NCI-H2107 treated with DMSO at 0.1 percent for 48 hours (cell line): ENCODE results near the gene RBM5.

Source experiments
- DNase-seq: peaks from one replicate; lab custom pipeline; 2025; ENCODE audit not compliant: unreplicated experiment; lab: John Stamatoyannopoulos, UW

RBM5 gene

DNA sequence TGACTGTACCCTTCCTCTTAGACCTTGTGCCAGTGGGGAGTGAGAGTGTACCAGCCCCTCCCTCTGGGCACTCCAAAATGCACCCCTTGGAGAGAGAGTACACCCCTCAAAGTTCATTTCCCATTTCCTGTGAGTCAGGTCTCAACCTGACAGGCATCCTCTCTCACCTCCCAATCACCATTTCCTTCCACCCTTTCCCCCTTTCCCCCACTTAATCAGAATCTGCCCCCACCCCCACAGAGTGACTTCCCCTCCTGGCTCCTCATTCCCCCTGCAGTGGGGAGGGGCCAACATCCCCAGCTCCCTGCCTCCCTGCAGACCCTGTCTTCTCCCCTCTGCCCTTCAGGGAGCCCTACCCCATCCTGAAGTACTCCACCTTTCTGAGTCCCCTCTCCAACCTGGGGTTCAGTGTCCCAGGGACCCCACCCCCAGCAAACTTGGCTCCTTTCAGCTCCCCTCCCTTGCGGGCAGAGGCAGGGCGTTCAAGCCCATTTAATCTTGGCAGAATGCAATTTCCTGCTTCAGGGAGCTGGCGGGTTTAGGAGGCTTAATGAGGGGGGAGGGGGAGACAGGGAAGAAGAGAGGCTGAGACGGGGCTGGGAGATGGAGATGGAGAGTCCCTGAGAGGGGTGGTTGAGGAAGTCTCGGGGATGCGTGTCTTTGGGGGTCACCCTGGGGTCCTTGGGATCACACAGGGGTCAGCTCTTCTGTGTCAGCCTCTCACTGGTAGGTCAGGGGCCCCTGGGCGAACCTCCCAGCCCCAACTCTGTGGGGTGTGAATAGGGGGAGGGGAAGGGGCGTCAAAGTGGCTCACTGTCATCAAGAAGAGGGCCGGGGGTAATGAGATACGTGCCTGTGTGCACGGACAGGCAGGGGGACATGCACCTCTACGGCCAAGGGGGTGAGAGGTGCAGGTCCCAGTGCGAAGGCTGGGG is 49.8 kb downstream of the RBM5 start:
- no peak for DNase-seq

DNA sequence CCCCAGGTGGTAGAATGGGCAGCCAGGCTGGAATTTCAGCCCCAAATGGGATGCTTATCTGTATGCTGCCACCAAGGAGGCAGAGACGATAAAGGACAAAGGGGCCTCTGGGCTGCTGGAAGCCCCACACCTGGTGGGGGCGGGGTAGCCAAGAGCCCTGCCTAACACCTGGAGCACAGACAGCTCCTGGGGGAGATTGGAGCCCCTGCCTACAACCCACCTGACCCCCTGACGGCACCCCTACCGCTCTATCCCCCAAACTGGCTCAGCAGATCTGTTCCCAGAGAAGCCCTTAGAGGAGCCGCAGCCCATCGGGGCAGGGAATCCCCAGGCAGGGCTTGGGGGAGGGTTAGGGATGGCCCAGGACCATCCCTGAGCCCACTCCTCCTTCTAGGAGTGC is 50.6 kb downstream of the RBM5 start:
- DNase-seq = no peak

DNA sequence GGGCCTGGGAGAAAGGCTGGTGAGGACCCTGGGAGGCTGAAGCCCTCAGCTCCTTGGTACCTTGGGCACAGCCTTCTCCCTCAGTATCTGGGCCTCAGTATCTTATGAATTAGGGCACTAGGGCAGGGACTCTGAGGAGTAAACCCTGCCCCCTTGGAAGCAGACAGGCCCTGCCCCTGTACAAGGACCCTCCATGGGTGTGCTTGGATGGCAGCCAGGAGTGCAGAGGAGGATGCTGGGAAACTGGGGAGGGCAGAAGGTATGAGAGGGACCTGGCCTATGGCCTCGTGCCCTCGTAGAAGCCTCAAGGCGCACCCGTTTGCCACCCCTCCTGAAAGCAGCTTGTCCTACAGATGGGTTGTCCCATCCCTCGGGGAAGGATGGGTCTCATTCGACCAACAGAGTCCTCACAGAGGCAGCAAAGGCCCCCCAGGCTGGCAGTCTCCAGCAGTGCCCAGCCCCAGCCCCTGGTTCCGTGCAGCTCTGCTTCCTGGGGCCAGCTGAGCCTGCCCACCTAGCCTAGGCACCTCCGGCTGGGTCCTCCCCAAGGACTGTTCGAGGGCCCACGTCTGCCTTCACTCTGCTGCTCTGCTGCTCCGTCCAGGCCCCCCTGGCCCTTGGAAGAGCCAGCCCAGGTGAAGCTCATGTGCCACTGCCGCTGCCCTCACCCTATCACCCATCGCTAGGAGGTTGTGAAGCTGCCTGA is 51.2 kb downstream of the RBM5 start:
- no peak for DNase-seq

DNA sequence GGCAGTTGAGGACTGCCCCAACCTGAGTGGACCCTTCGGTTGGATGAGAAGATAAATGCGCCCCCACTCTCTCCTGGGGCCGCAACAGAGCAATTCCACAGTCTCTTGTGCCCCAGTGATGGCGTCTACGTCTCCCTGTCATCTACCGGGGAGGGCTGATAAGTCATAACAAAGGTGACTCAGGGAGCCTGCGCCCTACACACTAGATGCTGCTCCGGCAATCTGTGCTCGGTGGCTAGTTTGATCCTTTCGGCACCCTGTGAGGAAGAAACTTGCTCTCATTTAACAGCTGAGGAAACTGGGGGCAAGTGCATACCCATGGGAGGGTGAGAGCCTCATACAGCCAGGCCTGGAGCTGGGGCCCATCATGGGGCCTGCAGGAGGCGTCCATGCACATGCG is 52.3 kb downstream of the RBM5 start:
- DNase-seq = no peak

DNA sequence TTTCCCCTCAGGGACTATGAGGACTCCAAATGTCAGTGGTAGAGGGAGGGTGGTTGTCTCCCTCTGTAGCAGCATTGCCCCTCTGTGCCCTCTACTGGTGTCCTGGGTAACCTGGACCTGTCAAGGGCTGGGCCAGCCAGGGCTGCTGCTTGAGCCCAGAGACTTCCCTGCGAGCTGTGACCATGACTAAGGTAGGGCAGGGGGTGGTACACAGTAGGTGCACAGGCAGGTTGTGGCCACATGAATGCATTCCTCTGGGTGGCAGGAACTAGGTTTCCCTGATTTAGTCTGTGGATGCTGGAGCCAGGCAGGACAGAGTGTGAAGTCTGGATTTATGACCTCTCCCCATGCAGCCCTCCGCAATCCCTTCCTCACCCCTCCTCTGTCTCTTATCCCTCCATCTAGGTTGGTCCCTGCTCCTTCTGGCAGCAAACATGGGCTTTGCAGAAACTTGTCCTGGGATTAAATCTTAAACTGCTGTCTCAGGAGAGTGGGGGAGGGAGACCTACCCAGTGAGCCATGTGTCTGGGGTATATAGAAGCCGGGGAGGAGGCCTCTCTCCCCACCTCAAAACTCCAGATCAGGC is 57.7 kb downstream of the RBM5 start:
- DNase-seq = no peak

DNA sequence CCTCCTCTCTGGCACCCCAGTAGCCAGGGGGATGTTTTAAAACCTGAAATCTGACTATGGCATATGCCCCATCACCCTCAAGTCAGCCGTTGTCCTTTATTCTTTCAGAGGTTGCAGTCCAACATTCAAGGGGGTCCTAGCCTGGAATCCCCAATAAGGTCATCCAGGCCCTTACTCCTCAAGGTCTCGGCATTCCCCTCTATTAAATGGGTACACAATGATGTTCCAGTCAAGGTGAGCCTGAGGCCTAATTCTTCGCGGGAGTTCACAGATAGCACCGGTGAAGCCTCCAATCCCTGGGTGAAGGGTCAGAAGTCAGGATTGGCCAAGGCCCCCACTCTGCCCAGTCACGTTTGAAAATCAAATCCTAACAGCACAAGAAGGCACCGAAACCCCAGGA is 58.3 kb downstream of the RBM5 start:
- DNase-seq = no peak

DNA sequence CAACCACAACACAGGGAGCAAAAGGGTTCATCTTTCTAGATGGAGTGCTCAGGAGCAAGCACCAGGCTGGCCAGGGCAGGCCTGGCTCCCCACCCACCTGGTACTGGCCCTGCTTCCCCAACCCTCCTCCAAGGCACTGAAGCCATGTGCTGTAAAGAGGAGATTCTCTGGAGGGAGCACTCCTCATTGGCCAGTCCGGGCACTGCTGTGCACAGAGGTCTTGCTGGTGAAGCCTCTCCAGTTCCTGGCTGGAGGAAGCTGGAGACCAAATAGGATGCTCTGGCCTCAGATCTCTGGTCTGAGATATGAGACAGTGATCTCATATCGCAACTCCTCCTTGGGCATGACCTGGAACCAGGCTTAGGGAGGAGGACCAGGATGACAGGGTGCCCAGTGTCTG is 58.7 kb downstream of the RBM5 start:
- no peak for DNase-seq

DNA sequence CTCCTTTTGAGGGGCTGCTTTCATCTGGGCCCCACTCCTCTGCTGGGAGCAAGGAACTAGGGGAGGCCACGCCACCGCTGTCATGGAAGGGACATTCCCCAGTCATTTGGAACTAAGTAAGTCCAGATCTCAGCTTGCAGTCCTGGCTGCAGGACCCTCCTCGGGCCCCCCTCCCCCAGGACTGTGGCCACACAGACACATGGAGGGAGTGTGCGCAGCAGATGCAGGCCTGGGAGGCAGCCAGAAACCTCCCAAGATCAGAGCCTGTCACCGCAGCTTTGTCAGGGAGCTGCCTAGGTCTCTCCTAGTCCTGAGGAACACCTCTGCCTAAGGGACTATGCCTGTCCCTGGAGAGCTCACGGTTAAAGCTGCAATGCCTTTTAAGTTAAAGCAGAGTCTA is 59.1 kb downstream of the RBM5 start:
- DNase-seq = no peak

DNA sequence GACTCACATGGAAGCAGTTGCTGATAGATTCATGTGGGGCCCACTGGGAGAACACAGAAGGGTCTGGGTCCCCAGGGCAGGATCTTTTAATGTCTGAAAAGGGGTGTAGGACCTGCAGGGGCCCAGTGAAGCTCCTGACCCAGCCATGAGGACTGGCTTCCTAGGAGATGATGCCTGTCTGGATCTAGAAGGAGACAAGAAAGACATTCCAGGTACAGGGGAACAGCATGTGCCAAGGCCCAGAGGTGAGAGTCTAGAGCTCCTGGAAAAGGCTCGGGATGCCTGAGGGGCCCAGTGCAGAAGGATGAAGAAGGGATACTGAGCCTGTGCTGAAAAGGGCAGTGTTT is 61.7 kb downstream of the RBM5 start:
- DNase-seq = no peak

DNA sequence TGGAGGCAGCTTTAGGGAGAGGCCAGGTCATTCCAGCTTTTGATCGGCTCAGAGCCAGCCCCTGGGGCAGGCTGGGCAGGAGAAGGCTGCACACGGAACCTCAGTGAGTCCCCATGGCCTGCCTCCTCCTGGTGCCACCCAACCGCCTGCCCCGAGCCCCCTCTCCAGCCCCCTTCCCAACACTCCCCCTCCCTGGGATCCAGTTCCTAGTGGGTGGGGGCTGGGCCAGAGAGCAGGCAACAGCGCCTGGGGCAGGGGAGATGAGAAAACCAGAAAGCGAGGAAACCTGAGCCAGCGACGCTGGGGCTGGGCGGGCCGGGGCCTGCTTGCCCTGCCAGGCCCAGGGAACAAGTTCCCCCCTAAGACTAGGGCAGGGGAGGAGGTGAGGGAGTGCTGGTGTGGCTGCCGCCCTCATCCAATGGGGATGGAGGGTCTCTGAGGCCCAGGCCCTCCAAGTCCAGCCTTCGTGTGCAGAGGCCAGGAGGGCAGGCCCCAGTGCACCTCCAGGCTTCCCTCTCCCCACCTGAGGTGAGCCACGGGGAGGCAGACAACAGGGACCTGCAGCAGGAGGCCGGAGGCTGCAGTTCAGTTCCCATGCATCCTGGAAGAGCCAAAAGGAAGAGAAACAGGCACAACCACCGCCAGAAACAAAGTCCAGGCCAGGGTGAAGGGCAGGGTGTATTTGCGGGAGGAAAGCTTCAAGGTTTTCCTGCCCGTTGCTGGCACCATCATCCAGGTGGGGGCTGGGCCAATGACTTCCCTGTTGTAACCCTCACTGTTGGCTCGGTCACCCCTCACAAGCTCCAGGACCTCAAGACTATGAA is 62.4 kb downstream of the RBM5 start:
- peak; percentile 5 for DNase-seq

DNA sequence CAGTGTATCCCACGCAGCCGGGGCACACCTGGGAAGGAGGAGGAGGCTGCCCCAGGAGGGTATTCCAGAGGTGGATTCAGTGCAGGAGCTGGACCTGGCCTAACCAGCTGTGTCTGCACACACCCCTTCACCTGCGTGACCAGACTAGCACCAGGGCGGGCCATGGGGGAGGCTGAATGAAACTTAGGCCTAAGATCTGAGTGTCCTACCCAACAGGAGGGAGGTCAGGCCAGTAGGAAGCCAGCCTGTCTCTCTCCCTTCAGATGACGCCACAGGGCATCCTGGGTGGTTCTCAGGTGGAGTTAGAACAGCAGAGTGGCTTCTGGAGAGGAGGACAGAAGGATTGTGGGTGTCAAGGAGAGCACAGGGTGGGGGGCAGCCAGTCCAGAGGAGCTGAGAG is 63.0 kb downstream of the RBM5 start:
- DNase-seq = no peak

DNA sequence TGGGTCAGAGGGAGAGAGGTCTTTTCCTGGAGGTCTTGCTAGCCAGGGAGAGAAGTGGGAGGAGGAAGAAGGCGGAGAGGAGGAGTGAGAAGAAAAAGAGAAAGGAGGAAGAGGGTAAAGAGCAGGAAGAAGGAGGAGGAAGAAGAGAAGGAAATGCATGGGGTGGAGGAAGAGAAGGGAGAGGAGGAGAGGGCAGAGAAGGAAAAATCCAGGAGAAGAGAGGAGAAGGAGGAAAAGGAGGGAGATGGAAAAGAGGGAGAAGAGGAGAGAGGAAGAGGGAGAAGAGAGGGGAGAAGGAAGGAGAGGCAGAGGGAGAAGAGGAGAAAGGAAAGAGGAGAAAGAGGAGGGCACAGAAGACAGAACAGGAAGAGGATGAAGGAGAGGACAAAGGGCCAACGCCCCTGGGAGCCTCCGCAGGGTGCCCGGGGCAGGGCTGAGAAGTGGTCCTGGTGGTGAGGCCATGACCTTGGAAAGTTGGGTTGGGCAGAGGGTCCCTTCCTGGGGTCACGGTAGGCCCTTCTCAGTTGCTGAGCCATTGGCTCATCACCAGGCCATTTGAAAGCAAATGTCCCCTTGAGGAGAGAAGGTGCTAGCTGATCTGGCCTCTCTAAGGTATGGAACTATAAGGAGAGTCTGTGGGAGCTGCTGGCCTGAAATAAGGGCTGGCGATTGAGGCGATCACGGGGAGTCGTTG is 65.2 kb downstream of the RBM5 start:
- DNase-seq = no peak

DNA sequence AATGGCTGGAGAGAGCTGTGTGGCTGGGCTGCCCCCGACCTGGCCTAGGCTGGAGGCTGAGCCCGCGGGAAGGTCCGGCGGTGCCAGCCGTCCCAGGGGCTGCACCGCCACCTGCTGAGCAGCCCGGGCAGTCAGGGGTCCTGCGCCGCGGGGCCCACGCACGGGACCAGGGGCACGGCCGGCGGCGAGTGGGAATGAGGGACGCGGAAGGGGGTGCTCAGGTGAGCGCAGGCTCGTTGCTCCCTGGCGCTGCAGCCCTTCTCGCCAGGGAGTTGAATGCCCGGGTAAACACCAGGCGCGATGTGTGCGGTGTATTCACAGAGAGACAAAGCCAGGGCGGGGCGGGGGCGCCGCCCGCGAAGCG is 65.7 kb downstream of the RBM5 start:
- no peak for DNase-seq

DNA sequence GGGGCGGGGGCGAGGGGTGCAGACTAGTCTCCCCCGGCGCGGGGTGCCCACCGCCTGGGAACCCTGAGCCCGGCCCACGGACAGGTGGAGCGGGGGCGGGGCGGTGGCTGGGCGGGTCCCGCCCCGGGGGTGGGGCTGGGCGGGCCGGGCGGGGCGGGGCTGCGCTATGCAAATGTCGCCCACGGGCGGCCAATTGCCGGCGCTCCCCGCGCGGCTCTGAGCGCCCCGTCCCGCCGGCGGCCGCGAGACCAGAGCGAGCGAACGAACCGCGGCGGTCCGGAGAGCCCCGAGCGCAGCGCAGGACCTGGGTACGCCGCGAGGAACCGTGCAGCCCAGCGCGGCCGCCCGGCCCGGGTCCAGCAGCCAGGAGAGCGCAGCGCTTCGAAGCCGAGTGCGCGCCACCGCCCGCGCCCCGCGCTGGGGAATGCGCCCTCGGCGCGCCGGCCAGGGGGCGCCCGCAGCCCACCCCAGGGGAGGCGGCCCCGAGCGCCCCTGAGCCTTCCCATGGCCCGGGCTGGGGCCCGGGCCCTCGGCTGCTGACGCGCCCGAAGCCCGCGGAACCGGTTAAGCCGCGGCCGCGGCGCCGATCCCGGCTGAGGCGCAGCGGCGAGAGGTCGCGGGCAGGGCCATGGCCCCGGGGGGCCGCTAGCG is 66.2 kb downstream of the RBM5 start, which contains the start of gene SEMA3F:
Gene SEMA3F (plus strand): TSS at position 485 of the 651 bp plus-strand sequence. CDS start 4,299 bp downstream, outside the sequence.
- no peak for DNase-seq

DNA sequence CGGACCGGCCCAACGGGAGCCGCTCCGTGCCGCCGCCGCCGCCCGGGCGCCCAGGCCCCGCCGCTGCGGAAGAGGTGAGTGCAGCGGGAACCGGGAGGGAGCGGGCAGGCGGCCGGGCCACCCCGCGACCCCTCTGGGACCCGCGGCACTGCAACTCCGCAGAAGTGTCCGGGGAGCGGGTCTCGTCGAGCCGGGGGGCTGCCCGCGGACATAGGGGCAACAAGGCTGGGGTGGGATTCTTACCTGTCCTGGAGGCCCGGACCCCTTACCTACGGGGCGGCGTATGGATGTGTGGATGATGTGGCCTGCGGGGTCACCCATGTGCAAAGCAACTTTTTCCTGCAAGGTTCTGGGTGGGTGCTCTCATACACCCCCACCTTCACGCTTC is 66.8 kb downstream of the RBM5 start:
- DNase-seq = no peak

DNA sequence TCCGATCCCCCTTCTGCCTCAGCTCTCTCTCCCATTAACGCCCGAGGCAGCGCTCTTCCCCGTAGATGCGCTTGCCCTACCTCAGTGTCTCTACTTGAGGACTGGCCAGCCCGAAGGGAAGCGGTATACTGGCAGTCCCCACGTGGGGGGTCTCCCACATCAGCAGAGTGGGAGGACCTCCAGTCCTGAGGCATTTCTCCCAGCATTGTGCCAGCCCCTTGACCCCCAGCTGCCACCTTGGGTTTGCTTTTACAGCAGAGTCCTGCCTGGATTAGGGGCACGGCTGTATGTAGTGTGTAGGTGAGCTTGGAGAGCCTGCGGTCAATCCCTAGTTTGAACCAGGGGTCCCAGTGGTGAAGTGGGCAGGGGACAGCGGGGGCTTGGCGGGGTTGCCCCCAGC is 67.2 kb downstream of the RBM5 start:
- DNase-seq = no peak

DNA sequence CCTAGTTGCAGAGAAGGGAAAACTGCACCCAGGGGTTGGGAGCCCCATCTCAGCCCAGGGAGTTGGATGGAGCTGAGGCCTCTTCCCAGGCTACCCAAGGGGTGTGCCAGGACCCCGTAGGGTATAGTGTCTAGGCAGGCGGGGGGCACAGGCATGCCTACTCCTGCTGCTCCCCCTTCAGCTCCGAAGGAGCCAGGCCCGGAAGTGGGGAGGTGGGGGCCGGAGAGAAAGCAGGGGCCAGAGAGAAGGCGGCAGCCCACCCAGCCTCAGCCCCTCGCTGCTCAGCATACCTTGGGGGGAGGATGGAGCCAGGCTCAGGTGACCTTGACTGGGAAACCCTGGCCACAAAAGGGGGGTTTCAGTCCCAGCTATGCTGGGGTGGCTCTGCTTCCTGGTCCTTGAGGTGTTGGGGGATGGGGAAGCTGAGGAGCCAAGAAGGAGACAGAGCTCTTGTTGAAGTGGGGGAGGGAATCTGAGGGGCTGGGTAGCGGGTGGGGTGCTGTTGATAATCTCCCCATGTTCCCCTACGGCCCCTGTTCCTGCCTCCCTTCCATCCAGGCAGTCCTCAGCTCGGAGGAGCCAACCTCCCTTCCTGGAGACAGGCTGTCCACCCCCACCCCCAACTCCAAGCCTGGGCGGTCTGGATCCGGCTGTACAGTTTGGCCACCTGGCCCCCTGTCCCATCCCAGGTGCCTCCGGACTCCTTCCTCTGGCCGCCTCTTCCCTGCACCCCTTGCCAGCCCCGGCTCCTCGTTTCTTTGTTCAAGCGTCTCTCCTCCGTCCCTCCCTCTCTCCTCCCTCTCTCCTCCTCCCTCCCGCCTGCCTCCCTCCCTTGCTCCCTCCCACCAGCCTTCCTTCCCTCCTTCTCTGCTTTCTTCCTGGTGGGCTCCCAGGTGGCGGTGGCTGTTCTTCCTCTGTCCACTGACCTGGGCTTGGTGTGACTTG is 68.1 kb downstream of the RBM5 start:
- no peak for DNase-seq

DNA sequence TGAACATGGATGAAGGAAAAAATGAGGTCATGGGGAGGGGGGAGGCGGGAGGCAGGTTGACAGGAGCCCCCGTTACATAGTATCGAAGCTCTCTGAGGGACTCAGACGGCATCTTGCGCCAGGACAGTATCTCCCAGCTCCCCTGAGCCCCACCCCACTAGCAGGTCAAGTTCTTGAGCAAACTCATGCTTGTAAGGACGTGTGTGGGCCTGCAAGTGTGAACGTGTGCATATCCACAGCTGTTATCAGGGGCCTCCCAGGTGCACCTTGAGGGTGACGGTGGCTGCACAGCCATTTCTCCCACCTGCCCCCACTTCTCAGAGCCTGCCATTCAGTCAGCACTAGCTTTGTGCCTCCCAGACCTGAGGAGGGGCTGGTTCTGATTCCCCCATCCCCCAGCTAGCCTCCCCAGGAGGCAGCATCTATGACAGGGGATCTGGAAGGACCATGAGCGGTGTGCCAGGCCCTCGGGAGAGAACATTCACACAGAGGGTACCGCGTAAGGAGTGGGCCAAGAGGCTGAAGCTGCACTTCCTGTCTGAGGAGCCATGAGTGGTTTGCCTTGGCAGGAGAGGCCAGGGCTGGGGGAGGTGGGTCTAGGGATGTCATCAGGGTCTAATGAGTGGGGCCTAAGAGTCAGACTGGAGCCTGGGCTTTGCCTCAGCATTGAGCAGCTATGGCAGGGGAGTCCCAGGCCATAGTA is 69.3 kb downstream of the RBM5 start:
- no peak for DNase-seq
